ENCODE data around the gene PROSER3. TPM values are rescaled to one million over a fixed set of nuclear protein-coding genes. Genes with fewer than 3 reads are reported as not detected.

Gene PROSER3
- total RNA-seq, 4 donors from 2014 or later, result 1.0 to 52.6 (median 4.1) TPM

DNA sequence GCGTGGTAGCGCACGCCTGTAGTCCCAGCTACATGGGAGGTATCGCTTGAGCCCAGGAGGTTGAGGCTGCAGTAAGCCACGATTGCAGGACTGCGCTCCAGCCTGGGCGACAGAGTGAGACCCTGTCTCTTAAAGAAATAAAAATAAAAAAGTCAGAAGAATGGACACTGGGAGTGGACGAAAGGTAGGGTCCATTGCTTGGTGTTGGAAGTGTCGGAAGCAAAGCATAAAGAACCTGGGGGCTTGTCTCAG is 17.0 kb downstream of the PROSER3 start:
- Histone ChIP-seq H3K27me3 (no peaks in the 10 kb centered on the region), H3K36me3 (no peaks in the 10 kb centered on the region), H3K9me3 (no peaks in the 10 kb centered on the region), H3K4me3 (peak overlapping the region; percentile 40 to 93), H3K27ac (no peak overlapping the region), H3K4me1 (peaks cover 0 to 6% of the 10 kb centered on the region in 2 donors)
- intact Hi-C loops (cut with DNase I; ENCODE audit: low total_unique reads), result no loop called here
- TF ChIP-seq, protein P1, sequence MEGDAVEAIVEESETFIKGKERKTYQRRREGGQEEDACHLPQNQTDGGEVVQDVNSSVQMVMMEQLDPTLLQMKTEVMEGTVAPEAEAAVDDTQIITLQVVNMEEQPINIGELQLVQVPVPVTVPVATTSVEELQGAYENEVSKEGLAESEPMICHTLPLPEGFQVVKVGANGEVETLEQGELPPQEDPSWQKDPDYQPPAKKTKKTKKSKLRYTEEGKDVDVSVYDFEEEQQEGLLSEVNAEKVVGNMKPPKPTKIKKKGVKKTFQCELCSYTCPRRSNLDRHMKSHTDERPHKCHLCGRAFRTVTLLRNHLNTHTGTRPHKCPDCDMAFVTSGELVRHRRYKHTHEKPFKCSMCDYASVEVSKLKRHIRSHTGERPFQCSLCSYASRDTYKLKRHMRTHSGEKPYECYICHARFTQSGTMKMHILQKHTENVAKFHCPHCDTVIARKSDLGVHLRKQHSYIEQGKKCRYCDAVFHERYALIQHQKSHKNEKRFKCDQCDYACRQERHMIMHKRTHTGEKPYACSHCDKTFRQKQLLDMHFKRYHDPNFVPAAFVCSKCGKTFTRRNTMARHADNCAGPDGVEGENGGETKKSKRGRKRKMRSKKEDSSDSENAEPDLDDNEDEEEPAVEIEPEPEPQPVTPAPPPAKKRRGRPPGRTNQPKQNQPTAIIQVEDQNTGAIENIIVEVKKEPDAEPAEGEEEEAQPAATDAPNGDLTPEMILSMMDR (IDR thresholded peaks at IDR 0.05), result no peak
- TF ChIP-seq POLR2A (IDR thresholded peaks at IDR 0.05), result no peak
- DNase-seq, result no peak

DNA sequence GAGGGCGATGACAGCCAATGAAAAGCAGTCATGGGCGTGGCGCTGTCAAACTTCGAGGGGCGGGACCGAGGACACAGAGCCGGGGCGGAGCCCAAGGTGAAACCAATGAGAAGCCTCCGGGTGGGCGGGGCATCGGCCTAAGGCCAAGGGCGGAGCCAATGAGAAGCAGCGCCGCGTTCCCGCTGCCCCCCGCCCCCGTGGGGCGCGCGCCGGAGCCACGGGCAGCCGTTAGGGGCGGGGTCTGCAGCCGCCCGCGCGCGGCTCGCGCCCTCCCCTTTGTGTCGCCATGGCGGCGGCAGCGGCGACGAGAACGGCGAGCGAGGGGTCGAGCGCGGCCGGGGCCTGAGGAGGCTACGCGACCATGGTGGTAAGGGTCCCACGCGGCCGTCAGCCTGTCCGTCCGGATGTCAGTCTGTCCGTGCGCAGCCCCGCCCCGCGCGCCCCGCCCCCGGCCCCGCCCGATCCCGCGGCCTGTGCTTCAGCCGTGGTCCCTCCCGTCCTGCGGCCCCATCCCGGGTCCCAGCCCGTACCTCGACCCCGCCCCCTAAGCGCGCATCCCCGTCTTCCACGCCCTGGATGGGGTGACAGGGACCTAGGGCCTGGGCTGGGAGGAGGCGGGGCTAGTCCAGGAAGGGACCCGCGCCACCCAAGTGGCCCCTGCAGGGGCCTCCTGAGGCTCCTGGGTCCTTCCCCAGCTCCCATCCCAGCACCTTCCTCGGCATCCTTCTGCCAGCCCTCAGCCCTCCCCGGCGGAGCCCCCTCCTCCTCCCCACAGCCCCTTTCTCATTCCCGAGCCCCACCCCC is 17.5 kb downstream of the PROSER3 start, which contains the start of gene ARHGAP33:
ARHGAP33 (plus strand) TSS at position 267 of the 804 bp plus-strand sequence; CDS start at position 362, 95 bp downstream.
- peak within 1 kb of the TSS; percentile 15 to 75 for H3K27ac ChIP-seq
- DNase-seq, result peak; percentile 99 to 100
- no peaks in the 10 kb centered on the region for H3K36me3 ChIP-seq
- peak in 1 of 2 donors; percentile 48 for TF ChIP-seq POLR2A (IDR thresholded peaks at IDR 0.05)
- TF ChIP-seq, protein P1 (IDR thresholded peaks at IDR 0.05), result peak in 1 of 4 experiments; percentile 9
- peak within 1 kb of the TSS; percentile 40 to 93 for H3K4me3 ChIP-seq
- intact Hi-C loops (cut with DNase I; ENCODE audit: low total_unique reads), result no loop called here
- H3K9me3 ChIP-seq, result no peaks in the 10 kb centered on the region
- H3K4me1 ChIP-seq, result peaks cover 0 to 6% of the 10 kb centered on the region in 2 donors
- H3K27me3 ChIP-seq, result no peaks in the 10 kb centered on the region

DNA sequence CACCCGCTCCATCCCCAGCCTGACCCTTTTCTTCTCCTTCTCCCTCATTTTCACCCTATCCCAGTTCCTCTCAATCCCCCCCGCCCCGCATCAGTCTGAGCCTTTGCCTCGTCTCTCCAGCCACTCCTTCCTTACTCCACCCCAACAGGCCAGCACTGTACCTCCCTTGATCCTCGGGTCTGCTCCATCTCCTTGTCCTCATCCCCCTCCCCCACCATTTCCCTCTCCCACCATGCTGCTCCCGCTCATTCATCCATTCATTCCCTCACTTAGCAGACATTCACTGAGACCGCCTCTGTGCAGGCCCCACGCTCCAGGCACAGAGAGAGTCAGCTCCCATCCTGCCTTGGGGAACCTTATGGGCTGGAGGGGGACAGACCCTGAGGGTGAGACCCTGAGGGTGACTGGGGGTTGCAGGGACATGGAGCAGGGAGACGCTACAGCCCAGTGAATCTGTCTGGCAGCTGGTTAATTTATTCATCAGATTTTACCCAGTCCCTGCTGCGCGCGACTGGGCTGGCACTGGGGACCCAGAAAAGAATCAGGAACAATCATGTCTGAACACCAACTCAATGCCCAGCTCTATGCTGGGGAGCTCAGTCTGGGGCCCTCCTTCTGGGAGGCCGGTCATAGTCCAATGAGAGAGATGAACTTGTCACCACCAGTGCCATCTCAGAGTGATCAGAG is 18.3 kb downstream of the PROSER3 start:
- peaks cover 0 to 6% of the 10 kb centered on the region in 2 donors for H3K4me1 ChIP-seq
- no peaks in the 10 kb centered on the region for H3K36me3 ChIP-seq
- H3K9me3 ChIP-seq, result no peaks in the 10 kb centered on the region
- no peak for DNase-seq
- intact Hi-C loops (cut with DNase I; ENCODE audit: low total_unique reads), result no loop called here
- TF ChIP-seq, protein P1 (IDR thresholded peaks at IDR 0.05), result no peak
- no peak for TF ChIP-seq POLR2A (IDR thresholded peaks at IDR 0.05)
- H3K27me3 ChIP-seq, result no peaks in the 10 kb centered on the region
- peak overlapping the region; percentile 15 to 75 for H3K27ac ChIP-seq
- H3K4me3 ChIP-seq, result peak overlapping the region; percentile 40 to 93

DNA sequence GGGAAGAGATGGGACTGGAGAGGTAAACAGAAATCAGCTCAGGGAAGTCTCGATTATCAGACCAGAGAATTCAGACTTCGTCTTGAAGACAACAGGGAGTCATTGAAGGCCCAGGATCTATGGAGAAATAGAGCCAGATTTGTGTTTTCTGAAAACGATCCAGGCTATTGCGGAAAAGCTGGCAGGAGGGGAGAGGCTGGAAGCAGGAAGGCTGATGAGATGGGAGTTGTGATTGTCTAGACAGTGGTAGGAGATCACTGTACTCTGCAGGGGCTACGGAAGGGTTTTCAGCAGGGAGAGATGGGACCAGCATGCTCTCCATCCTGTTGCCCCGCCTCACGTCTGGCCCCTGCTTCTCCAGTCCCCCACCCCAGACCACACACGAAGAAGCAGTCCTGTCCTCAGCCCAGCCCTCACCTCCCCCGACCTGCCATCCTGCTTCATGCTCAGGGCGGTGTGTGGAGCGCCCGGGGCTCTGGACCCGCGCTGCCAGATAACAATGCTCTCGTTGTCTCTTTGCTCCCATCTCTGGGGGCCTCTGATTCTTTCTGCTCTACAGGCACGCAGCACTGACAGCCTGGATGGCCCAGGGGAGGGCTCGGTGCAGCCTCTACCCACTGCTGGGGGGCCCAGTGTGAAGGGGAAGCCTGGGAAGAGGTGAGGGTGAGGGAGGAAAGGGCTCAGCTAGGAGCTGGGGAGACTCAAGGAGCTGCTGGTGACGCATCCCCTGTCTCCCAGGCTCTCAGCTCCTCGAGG is 19.3 kb downstream of the PROSER3 start:
- no peak for DNase-seq
- no peaks in the 10 kb centered on the region for H3K9me3 ChIP-seq
- H3K4me3 ChIP-seq, result no peak overlapping the region
- intact Hi-C loops (cut with DNase I; ENCODE audit: low total_unique reads), result no loop called here
- peaks cover 0 to 6% of the 10 kb centered on the region in 2 donors for H3K4me1 ChIP-seq
- H3K36me3 ChIP-seq, result no peaks in the 10 kb centered on the region
- H3K27ac ChIP-seq, result no peak overlapping the region
- TF ChIP-seq, protein P1 (IDR thresholded peaks at IDR 0.05), result no peak
- no peak for TF ChIP-seq POLR2A (IDR thresholded peaks at IDR 0.05)
- no peaks in the 10 kb centered on the region for H3K27me3 ChIP-seq

Measured in uterus (tissue), 4 donors.